Activated naive CD8-positive, alpha-beta T cell treated with anti-CD3 and anti-CD28 coated beads for 36 hours (primary cell): Measurements from ENCODE around the gene B3GALT5. TPM values are rescaled to one million over a fixed set of nuclear protein-coding genes. Genes with fewer than 3 reads are reported as not detected.

ENCODE experiments used
- DNase-seq: peaks from one replicate; pipeline ENCODE4 v3.0.0; 2021
- H3K27ac Mint-ChIP-seq: one replicate; pipeline ENCODE4 v1.8.0; 2022; ENCODE audit warnings: mild to moderate bottlenecking, moderate library complexity, mixed read lengths
- H3K27me3 Mint-ChIP-seq: one replicate; pipeline ENCODE4 v1.8.0; 2022; ENCODE audit warnings: mild to moderate bottlenecking, mixed read lengths
- H3K36me3 Mint-ChIP-seq: one replicate; pipeline ENCODE4 v1.8.0; 2021; ENCODE audit warnings: mild to moderate bottlenecking, mixed read lengths
- H3K4me1 Mint-ChIP-seq: one replicate; pipeline ENCODE4 v1.8.0; 2021; ENCODE audit warnings: mixed read lengths
- H3K4me3 Mint-ChIP-seq: one replicate; pipeline ENCODE4 v1.8.0; 2022; ENCODE audit warnings: mild to moderate bottlenecking, moderate library complexity, mixed read lengths
- H3K9me3 Mint-ChIP-seq: one replicate; pipeline ENCODE4 v1.8.0; 2022; ENCODE audit warnings: mixed read lengths
- total RNA-seq, 2 experiments: library from RNA; stranded (reverse); gene quantifications; one replicate each; pipeline ENCODE4 v1.2.3, GENCODE V29; 2021

B3GALT5 gene
- total RNA-seq, 2 experiments from 2014 or later: not detected

DNA sequence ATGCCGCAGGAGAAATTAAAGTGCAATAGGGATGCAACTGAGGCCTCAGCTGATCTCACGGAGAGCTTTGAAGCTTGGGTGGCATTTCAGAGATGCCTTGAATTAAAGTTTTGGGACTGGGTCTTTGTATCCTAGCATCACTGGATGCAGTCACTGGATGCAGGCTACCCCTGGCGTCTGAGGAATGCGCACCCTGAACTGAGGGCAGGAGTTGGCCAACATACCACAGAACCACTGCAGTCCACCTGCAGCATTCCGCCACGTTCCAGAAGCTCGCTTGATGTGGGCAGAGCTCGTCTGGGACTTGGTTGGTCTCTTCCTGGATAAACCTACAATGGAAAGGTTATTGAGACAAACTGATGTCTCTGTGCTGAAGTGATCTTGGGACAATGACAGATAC lies 98.1 kb downstream of the B3GALT5 start:
- Mint-ChIP-seq H3K36me3 (no peaks in the 10 kb centered on the region), H3K4me1 (no peaks in the 10 kb centered on the region), H3K27me3 (peaks cover 9% of the 10 kb centered on the region), H3K9me3 (no peaks in the 10 kb centered on the region), H3K27ac (no peak overlapping the region), H3K4me3 (no peak overlapping the region)
- no peak for DNase-seq

DNA sequence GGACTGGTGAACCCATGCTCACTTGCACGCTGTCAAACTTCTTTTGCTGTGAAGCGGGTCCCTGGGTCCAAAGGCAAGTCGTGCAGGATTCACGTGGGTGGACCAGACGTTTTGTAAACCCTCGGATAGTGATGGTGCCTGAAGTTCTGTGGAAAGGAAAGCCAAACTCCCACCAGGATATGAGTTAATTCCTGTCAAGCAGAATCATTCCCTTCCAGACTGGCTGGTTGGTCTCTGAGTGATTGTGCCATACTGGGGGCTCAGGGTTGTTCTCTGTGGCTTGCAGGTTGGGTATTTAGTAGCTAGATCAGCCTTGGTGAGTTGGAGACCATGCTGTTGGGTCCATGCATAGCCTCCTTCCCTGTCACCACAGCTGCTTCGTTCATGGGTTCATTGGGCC lies 99.5 kb downstream of the B3GALT5 start:
- no peaks in the 10 kb centered on the region for H3K9me3 Mint-ChIP-seq
- H3K36me3 Mint-ChIP-seq: no peaks in the 10 kb centered on the region
- no peaks in the 10 kb centered on the region for H3K4me1 Mint-ChIP-seq
- no peak overlapping the region for H3K27ac Mint-ChIP-seq
- peaks cover 5% of the 10 kb centered on the region for H3K27me3 Mint-ChIP-seq
- no peak overlapping the region for H3K4me3 Mint-ChIP-seq
- no peak for DNase-seq

DNA sequence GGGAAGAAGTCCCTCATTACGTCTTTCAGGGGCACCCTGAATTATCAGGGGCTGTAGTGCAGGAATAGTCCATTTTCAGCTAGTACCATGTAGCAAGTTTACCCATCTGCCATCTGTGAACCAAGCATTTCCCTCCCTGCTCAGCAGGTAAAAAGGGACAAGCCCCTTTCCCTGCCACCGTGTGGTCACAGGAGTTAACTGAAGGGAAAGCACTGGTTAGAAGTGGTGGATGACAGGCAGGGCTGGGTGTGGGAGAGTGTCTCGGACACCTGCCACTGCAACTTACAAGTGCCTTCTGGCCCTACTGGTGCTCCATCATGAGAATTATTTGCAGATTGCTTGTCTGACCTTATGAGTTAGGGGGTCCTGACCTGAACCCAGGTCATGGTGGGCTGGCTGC lies 100.2 kb downstream of the B3GALT5 start:
- H3K36me3 Mint-ChIP-seq: no peaks in the 10 kb centered on the region
- H3K27ac Mint-ChIP-seq: no peak overlapping the region
- H3K4me1 Mint-ChIP-seq: no peaks in the 10 kb centered on the region
- DNase-seq: no peak
- H3K27me3 Mint-ChIP-seq: peaks cover 7% of the 10 kb centered on the region
- no peaks in the 10 kb centered on the region for H3K9me3 Mint-ChIP-seq
- H3K4me3 Mint-ChIP-seq: no peak overlapping the region

DNA sequence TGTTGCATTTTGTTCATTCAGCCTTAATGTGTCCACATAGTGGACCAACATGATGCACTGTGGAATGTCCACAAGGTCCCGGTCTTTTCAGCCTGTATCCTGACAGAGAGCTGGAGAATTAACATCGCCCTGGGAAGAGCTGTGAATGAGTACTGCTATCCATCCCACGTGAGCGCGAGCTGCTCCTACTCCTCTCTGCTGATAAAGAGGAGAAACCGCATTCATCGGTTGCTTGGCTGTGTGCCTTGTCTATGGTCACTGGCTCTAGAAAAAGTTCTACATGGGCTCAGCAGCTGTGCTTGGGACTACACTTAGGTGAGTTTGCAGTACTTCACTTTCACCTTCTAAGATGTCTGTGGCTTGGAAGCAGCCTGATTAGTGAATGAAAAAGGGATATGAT lies 101.2 kb downstream of the B3GALT5 start:
- H3K9me3 Mint-ChIP-seq: no peaks in the 10 kb centered on the region
- no peak overlapping the region for H3K4me3 Mint-ChIP-seq
- no peak for DNase-seq
- H3K4me1 Mint-ChIP-seq: no peaks in the 10 kb centered on the region
- peaks cover 11% of the 10 kb centered on the region for H3K27me3 Mint-ChIP-seq
- H3K27ac Mint-ChIP-seq: no peak overlapping the region
- no peaks in the 10 kb centered on the region for H3K36me3 Mint-ChIP-seq

DNA sequence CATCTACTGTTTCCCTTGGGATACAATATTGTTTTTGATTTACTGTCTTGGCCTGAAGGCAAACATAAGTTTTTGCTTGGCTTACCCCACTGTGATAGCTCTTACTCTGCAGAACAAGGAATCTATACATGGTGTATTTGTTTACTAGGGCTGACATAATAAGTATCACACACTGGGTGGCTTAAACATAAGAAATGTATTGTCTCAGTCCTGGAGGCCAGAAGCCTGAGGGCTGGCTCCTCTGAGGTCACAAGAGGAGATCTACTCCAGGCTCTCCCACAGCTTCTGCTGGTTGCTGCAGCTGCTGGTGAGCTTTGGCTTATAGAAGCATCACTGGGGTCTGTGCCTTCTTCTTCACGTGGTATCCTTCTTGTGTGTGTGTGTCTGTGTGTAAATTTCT lies 101.6 kb downstream of the B3GALT5 start:
- Mint-ChIP-seq H3K36me3 (no peaks in the 10 kb centered on the region), H3K9me3 (no peaks in the 10 kb centered on the region), H3K27me3 (peaks cover 11% of the 10 kb centered on the region), H3K27ac (no peak overlapping the region), H3K4me3 (no peak overlapping the region), H3K4me1 (no peaks in the 10 kb centered on the region)
- no peak for DNase-seq

DNA sequence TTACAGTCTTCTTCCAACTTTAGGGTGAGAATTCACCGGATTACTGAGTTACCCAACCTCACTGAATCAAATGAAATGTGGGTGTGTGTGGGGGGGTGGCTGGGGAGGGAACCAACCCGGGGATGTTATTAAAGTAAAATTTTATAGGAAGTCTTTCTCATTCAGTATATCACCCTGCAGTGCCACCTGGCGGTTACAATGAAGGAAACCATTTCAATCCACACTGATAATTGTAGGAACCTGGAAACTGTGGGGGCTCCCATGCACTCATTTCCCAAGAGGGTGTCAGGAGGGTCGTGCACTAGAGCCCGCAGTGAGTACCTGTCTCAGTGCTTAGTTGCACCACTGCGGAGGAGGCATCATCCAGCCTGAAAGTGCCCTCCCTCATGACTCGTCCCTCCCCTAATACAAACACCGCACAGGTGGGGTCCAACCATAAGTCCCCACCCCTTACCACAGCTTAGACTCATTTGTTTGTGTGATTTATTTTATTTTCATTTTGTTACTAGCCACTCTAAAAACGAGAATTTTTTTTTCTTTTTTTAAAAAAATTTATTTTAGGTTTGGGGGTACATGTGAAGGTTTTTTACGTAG lies 103.2 kb downstream of the B3GALT5 start:
- H3K27me3 Mint-ChIP-seq: peaks cover 15% of the 10 kb centered on the region
- no peaks in the 10 kb centered on the region for H3K9me3 Mint-ChIP-seq
- no peaks in the 10 kb centered on the region for H3K4me1 Mint-ChIP-seq
- no peak overlapping the region for H3K4me3 Mint-ChIP-seq
- H3K27ac Mint-ChIP-seq: no peak overlapping the region
- DNase-seq: peak; percentile 19
- no peaks in the 10 kb centered on the region for H3K36me3 Mint-ChIP-seq

DNA sequence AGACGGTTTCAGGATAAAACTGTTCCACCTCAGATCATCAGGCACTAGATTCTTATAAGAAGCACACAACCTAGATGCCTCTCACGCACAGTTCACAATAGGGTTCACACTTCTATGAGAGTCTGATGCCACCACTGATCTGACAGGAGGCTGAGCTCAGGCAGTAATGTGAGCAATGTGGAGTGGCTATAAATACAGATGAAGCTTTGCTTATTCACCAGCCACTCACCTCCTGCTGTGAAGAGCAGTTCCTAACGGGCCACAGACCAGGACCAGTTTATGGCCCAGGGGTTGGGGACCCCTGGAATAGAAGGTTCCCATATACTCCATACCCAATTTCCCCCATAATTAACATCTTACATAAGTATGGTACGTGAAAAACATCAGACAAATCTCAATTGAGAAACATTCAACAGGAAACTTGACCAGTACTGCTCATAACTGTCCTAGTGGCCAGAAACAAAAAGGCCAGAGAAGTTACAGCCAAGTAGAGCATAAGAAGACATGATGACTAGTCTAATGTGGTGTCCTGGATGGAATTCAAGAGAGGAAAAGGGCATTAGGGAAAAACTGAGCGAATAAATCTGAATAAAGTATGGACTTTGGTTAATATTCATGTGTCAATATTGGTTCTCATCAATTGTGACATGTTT lies 107.5 kb downstream of the B3GALT5 start:
- DNase-seq: no peak
- peaks cover 20% of the 10 kb centered on the region for H3K27me3 Mint-ChIP-seq
- H3K36me3 Mint-ChIP-seq: no peaks in the 10 kb centered on the region

DNA sequence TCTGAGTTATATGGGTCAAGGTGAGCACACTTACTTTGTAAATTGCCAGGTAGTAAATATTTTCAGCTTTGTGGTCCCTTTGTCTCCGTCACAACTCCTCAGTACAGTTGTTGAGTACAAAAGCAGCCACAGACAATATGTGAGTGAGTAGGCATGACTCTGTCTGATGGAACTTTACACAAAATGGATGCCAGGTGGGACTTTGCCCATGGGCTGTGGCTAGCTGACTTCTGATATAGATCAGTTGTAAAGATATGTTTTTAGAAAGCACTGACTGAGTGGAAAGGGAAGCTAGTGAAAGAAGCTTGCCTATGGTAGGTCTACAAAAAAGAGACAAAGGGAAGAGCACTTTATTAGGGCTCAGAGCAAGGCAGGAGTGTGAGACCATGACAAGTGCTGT lies 109.1 kb downstream of the B3GALT5 start:
- Mint-ChIP-seq H3K9me3 (peaks cover 5% of the 10 kb centered on the region), H3K27me3 (peaks cover 17% of the 10 kb centered on the region), H3K36me3 (no peaks in the 10 kb centered on the region), H3K4me1 (no peaks in the 10 kb centered on the region), H3K27ac (no peak overlapping the region), H3K4me3 (no peak overlapping the region)
- no peak for DNase-seq

More for the DNA sequence above, 107.5 kb downstream of the B3GALT5 start:
- H3K4me3 Mint-ChIP-seq: no peak overlapping the region
- no peak overlapping the region for H3K27ac Mint-ChIP-seq
- H3K4me1 Mint-ChIP-seq: no peaks in the 10 kb centered on the region
- H3K9me3 Mint-ChIP-seq: peaks cover 5% of the 10 kb centered on the region

Other genes starting within 250 kb of the B3GALT5 start
- under 1 TPM; 0.27 to 0.36 TPM for gene LCA5L, start 167.2 kb upstream of the B3GALT5 start, total RNA-seq
- gene SH3BGR, start 161.0 kb upstream of the B3GALT5 start, total RNA-seq: 1 to 10 TPM; 3.9 to 4.7 TPM
- gene IGSF5, start 132.2 kb downstream of the B3GALT5 start, total RNA-seq: not detected